ENCODE measurements around the gene WDR70.
"Not testable (repeated sequence)": the region's sequence is repeated elsewhere in the genome, so short reads cannot be mapped to it uniquely, and the experiment has no call there.

The WDR70 gene

GRCh38 chr5:37379100-37379628 is at the start of gene WDR70:
Gene WDR70 (plus strand): TSS chr5:37379318. CDS start chr5:37379368, 50 bp downstream.
- H3K4me3 ChIP-seq (ENCODE audit: low read depth, low read length), result peak within 1 kb of the TSS; percentile 79
- TF ChIP-seq, protein P1, sequence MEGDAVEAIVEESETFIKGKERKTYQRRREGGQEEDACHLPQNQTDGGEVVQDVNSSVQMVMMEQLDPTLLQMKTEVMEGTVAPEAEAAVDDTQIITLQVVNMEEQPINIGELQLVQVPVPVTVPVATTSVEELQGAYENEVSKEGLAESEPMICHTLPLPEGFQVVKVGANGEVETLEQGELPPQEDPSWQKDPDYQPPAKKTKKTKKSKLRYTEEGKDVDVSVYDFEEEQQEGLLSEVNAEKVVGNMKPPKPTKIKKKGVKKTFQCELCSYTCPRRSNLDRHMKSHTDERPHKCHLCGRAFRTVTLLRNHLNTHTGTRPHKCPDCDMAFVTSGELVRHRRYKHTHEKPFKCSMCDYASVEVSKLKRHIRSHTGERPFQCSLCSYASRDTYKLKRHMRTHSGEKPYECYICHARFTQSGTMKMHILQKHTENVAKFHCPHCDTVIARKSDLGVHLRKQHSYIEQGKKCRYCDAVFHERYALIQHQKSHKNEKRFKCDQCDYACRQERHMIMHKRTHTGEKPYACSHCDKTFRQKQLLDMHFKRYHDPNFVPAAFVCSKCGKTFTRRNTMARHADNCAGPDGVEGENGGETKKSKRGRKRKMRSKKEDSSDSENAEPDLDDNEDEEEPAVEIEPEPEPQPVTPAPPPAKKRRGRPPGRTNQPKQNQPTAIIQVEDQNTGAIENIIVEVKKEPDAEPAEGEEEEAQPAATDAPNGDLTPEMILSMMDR (IDR thresholded peaks at IDR 0.05; ENCODE audit: control insufficient read depth, extremely low read depth, insufficient read depth), result peak; percentile 84
- DNase-seq (ENCODE audit: low read depth), result peak; percentile 77

GRCh38 chr5:37334754-37335153 is 44.4 kb upstream of the WDR70 start:
- not testable (repeated sequence) for DNase-seq (ENCODE audit: low read depth); H3K4me3 ChIP-seq (ENCODE audit: low read depth, low read length)

DNA sequence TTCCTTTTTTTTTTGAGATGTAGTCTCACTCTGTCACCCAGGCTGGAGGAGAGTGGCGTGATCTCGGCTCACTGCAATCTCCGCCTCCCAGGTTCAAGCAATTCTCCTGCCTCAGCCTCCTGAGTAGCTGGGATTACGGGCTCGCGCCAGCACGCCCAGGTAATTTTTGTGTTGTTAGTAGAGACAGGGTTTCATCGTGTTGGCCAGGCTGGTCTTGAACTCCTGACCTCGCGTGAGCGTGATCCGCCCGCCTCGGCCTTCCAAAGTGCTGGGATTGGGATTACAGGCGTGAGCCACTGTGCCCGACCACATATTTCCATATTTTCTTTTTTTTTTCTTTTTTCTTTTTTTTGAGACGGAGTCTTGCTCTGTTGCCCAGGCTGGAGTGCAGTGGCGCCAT is 36.4 kb upstream of the WDR70 start:
- not testable (repeated sequence) for H3K4me3 ChIP-seq (ENCODE audit: low read depth, low read length); DNase-seq (ENCODE audit: low read depth)

- TF ChIP-seq, protein P1 (IDR thresholded peaks at IDR 0.05; ENCODE audit: control insufficient read depth, extremely low read depth, insufficient read depth), result no peak
- H3K4me3 ChIP-seq (ENCODE audit: low read depth, low read length), result no peak overlapping the region
- no peak for DNase-seq (ENCODE audit: low read depth)
Observed at GRCh38 chr5:37355161-37355560, 24.0 kb upstream of the WDR70 start.

DNA sequence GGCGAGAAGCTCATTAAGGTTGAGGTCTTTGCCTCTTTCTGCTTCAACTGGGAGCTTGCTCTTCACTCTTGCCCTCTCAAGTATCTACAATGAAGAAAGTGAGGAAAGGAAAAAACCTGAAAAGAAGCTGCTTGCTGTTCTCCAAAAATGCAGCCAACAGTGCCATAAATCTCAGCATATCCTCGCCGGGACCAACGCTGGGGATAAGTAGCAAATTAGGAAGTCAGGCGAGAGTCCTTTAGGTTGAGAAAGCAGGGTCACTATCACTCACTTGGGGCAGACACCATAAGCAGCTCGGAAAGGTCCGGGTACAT is 8.6 kb upstream of the WDR70 start:
- no peak for DNase-seq (ENCODE audit: low read depth)
- TF ChIP-seq, protein P1 (IDR thresholded peaks at IDR 0.05; ENCODE audit: control insufficient read depth, extremely low read depth, insufficient read depth), result no peak
- peak overlapping the region; percentile 91 for H3K4me3 ChIP-seq (ENCODE audit: low read depth, low read length)

DNA sequence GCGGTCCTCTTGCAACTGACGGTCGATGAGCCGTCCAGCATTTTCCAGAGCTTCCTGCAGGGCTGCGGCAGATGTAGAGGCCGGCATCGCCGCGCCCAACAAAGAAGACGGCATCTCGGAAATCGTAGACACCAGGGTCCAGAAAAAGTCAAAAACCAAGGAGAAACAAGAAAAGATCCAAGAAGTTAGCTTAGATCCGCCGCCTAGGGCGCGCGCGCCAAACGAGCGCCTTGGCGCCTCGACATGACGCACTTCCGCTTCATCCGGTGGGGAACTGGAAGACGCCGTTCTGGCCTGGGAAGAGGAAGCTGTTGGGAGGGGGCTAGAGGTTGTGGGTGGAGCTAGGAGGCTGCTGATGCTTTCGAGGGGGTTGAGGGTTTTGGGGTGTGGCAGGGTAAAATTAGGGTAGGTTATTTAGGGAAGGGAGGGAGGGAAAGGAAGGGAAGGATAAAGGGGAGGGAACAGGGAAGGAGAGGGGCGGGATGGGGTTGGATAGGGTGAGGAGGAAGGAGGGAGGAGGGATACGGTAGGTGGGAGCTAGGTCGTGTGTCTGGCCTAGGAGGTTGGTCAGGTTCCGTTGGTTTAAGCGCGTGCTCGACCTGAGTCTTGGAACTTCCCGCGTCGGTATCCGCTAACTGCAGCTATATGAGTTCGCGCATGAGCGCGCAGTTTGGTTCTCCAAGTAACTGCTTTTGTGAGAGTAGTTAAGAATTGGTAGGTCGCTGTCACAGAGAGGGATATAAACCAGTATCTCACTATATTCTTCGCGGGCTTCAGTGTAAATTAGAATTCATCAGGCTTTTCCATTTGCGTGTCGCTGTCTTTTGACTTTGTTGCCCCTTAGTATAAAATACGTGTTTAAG is 8.0 kb upstream of the WDR70 start, which contains the start of gene NUP155:
Gene NUP155, minus strand, starts transcription at position 243 of the 863 bp plus-strand sequence. Its CDS starts 129 bp downstream, at position 114.
- TF ChIP-seq, protein P1 (IDR thresholded peaks at IDR 0.05; ENCODE audit: control insufficient read depth, extremely low read depth, insufficient read depth), result no peak
- H3K4me3 ChIP-seq (ENCODE audit: low read depth, low read length), result peak within 1 kb of the TSS; percentile 91
- DNase-seq (ENCODE audit: low read depth), result peak; percentile 97

- H3K4me3 ChIP-seq (ENCODE audit: low read depth, low read length), result no peak overlapping the region
- DNase-seq (ENCODE audit: low read depth), result no peak
- TF ChIP-seq, protein P1 (IDR thresholded peaks at IDR 0.05; ENCODE audit: control insufficient read depth, extremely low read depth, insufficient read depth), result no peak
Observed at GRCh38 chr5:37375091-37375490, 4.0 kb upstream of the WDR70 start.

GRCh38 chr5:37378066-37378465 is 1.1 kb upstream of the WDR70 start:
- not testable (repeated sequence) for DNase-seq (ENCODE audit: low read depth); H3K4me3 ChIP-seq (ENCODE audit: low read depth, low read length)
